ENCODE measurements around the gene AREL1.

The AREL1 gene

DNA sequence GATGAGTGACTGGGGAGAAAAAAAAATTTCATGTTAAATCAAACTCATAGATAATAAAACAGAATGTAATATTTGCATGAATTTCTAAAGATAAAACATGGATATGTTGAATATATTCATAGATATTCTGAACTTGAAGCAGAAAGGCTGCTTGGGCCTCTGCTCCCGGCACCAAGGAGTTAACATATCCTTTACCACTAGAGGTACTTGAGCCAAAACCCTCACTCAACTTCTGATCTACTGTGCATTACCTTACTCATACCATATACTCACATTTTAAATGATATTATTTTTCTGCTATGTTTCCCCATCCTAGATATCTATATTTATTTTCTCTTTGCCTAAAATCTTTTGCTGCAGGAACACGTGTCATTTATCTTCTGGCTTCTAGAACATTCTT lies 14.9 kb downstream of the AREL1 start:
- DNase-seq, result no peak

- DNase-seq, result no peak
Measured at GRCh38 chr14:74697543-74697942, 15.3 kb downstream of the AREL1 start.

- no peak for DNase-seq
Measured at GRCh38 chr14:74697011-74697410, 15.9 kb downstream of the AREL1 start.

DNA sequence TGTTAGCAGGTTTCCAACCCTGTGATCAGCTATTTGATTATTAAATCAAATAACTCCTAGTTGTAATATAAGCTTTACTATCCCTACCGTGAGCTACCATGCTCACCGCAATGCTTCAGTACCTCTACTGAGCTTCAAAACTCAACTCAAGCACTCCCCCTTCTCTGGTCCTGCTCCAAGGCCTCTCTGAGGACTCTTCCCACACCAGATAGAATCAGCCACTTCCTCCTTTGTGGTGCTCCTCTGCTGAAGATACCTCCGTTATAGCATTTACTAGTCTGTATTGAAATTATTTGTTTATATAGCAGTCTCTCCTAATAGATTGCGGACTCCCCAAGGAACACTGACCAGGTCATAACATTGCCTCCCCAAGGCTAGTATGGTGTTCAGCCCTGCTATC lies 17.5 kb downstream of the AREL1 start:
- no peak for DNase-seq

DNA sequence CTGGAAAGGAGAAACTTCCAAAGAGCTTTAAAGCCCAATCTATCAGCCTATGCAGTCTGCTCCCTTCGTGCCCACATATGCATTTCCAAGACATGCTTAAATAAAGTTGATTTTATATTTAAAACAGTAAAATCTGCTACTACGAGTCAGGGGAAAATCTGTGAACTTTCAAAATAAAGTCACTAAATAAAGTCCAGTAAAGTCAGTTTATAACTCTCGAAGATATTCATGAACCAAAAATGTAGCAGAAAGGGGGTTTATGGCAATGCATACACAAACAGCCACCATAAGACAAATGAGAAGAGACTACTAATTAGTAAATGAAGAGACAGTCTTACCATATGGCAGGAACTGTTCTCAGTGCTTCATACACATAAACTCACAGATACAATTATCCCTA lies 19.7 kb downstream of the AREL1 start:
- no peak for DNase-seq

- no peak for DNase-seq
Measured at GRCh38 chr14:74691456-74691855, 21.4 kb downstream of the AREL1 start.

GRCh38 chr14:74685921-74686678 lies 26.8 kb downstream of the AREL1 start:
- no peak for DNase-seq

GRCh38 chr14:74685056-74685455 lies 27.8 kb downstream of the AREL1 start:
- DNase-seq, result no peak

GRCh38 chr14:74684434-74684833 lies 28.4 kb downstream of the AREL1 start:
- peak; percentile 28 for DNase-seq

GRCh38 chr14:74683406-74683805 lies 29.5 kb downstream of the AREL1 start:
- no peak for DNase-seq

DNA sequence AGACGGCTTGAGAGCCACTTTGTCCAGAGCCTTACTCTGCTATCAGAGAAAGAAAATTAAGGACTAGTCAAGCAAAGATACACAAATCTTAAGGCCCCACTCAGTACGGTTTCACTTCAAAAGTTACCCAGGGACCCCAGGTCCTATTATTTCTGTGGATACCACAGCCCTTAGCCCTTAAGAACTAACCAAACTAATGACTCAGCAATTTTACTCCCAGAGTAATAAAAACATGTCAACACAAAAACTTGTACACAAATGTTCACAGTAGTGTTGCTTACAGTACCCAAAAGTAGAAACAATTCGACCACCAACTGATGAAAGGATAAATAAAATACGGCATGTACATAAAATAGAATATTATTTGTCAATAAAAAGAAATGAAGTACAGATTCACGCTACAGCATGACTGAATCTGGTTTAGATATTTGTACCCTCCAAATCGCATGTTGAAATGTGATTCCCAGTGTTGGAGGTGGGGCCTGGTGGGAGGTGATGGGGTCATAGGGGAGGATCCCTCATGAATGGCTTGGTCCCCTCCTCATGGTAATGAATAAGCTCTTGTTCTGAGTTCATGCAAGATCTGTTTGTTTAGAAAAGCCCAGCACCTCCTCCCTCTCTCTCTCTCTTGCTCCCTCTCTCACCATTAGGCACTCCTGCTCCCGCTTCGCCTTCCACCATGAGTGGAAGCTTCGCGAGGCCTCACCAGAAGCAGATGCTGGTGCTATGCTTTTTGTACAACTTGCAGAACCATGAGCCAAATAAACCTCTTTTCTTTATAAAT lies 30.5 kb downstream of the AREL1 start:
- no peak for DNase-seq

GRCh38 chr14:74675219-74675618 lies 37.7 kb downstream of the AREL1 start:
- DNase-seq, result no peak

DNA sequence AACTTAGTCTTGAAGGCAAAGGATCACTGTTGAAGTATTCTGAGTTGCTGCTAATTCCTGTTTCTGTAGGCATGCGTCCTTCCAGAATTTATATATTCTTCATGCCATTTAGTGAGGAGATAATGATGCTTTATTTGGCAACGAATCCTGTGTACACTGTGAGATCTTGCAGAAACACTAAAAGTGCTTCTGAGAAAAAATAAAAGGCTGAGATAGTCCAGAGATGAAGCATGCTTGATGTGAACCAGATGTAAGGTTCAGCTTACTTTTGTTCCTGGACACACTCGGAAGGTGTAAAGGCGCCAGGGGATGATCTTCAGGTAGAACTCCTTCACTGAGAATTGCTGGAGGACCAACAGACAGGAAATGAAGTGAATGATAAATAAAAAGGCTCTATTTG lies 39.1 kb downstream of the AREL1 start:
- no peak for DNase-seq

GRCh38 chr14:74671789-74672188 lies 41.1 kb downstream of the AREL1 start:
- DNase-seq, result no peak

DNA sequence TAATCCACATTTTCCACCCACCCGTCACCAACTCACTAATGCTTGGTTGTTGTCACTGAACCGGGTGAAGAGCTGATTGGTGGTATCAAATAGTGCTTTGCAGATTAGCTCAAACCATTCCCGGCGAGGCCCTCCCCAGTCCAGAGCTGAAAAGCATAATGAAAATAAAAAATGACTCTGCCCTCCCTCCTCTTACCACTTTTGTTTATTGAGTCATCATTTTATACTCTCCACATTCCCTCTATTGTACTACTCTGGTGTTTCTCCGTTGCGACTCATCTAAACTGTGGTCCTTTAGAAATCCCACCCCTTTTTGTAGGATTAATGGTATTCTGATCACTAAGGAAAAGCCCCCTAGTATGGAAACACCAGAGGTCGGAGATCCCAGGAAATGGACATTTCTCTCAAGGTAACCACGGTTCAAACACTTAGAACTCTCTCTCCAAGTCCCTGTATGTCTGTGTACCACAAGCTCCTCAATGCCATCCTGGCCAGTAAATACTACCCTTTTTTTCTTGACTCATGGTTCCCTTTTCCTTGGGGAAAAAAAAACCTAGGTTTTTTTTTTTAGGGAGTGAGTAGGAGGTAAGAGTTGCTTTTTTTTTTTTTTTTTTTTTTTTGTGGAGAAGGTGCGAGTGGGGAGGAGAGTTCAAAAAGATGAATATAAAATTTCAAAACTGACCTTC lies 42.0 kb downstream of the AREL1 start:
- no peak for DNase-seq

- DNase-seq, result no peak
Measured at GRCh38 chr14:74669846-74670245, 43.0 kb downstream of the AREL1 start.

GRCh38 chr14:74669256-74669655 lies 43.6 kb downstream of the AREL1 start:
- no peak for DNase-seq

DNA sequence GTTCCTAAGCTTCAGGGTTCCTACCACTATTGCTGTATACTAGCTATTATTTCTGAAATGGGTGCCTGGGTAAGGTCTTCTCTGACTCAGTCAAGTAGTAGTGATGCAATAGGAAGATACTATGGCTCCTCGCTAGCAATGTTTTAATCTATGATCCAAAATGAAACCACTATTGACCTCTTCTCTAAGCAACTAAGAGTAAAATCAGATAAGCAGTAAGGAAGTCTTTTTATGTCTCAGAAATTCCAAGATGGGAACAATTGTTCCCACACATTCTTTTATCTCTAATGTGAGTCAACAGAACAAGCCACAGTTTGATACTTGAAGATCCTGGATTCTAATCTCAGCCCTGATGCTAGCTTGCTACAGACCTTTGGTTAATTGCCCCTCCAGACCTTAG lies 45.1 kb downstream of the AREL1 start:
- DNase-seq, result no peak

GRCh38 chr14:74664717-74665116 lies 48.2 kb downstream of the AREL1 start:
- DNase-seq, result no peak

GRCh38 chr14:74663884-74664283 lies 49.0 kb downstream of the AREL1 start:
- DNase-seq, result no peak

GRCh38 chr14:74661726-74662450 lies 51.0 kb downstream of the AREL1 start:
- DNase-seq, result no peak

DNA sequence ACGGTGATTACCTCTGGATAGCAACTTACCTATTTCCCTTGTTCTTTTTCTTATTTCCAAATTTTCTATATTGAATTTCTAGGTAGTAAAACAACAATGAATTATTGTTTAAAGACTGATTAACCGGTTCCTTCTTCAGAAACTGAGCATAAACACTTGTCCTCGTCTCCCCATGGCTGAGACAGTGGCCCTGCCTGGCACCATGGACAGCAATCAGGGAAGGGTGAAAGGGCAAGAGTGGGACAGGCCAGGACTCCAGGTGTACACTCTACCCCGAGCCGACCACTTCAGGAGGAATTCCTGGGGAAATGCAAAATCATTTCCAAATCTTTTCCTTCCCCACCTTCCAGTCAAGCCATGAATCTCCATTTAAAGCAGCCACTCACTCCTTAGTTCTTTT lies 52.0 kb downstream of the AREL1 start:
- no peak for DNase-seq

GRCh38 chr14:74660167-74660566 lies 52.7 kb downstream of the AREL1 start:
- DNase-seq, result no peak

Measured in femur (tissue), 1 donor.